GM18909 (cell line): ENCODE data around the gene EP300.

ENCODE experiments used
- ATAC-seq: cut with Tn5 transposase; IDR thresholded peaks from one replicate; pipeline ENCODE4 v1.9.1; 2021; ENCODE audit warnings: mild to moderate bottlenecking; ENCODE audit not compliant: unreplicated experiment, poor library complexity

The EP300 gene

DNA sequence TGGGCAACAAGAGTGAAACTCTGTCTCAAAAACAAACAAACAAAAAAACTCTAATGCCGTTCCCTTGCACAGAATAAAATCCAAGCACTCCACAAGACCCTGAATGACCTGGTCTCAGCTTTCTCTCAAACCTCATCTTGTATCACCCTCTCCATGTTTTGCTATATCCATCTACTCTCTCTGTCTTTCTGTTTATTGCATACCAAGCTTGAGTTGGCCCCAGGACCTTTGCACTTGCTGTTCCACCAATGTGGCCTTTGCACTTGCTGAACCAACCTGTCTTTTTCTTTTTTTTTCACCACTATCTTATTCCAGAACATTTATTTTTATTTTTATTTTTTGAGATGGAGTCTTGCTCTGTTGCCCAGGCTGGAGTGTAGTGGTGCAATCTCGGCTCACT, 110.7 kb downstream of the EP300 start:
- no peak for ATAC-seq

DNA sequence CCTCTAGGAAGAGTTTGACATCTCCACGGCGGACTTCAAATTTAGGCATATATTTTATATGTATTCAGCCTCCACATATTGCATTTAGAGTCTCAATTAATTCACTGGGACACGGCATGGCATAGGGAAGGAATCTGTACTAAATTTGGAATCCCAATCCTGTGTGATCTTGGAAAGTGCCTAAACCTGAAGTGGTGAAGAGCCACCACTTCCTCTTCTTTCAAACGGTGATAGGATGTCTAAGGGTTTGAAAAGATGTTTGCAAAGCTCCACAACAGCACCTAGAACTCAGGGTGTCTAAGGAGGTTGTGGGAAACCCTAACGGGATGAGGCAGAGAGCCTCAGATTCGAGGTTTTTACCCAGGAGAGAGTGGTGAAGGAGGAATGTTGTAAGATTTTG, 111.7 kb downstream of the EP300 start:
- no peak for ATAC-seq

DNA sequence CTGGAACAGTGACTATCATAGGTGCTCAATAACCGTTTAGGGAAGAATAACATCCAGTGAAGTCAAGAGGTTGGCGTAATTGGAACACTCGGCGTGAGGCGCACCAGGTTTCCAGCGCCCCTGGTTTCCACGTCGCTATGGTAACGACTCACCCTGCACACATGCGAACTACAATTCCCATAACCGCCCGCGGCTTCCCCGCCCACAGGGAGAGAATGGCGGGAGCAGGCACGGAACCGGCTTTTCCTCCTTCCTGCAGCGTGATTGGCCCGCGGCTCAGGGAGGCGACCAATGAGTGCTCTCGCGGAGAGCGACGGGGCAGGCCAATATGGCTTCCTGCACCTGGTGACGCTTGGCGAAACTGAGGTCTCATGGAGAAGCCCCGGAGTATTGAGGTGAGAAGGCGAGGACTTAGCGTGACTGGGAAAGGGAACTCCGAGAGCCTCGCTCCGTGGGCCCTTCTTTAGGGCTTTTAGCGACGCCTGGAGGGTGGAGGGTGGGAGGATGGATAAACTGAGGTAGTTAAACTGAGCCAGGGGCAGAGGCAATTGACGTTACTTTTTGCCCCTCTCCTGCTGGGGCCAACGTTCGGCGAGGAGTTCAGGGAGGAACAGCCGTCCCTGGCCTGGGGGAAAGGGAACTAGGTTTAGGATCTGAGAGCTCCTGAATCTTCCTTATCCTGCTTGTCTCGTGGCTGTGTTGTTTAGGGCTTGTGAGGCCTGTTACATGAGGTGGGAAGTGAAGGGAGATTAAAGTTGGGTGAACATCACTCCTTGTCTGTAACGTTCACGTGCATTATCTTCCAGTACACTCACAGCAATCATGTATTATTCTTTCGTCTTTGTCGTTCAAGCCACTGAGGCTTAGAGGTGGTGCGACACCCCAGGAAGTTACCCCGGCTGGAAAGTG, 112.9 kb downstream of the EP300 start, which contains the start of gene L3MBTL2:
TSS of gene L3MBTL2 (plus strand) at position 321 of the 909 bp plus-strand sequence. CDS start at position 372, 51 bp downstream.
- ATAC-seq = peak; percentile 95

DNA sequence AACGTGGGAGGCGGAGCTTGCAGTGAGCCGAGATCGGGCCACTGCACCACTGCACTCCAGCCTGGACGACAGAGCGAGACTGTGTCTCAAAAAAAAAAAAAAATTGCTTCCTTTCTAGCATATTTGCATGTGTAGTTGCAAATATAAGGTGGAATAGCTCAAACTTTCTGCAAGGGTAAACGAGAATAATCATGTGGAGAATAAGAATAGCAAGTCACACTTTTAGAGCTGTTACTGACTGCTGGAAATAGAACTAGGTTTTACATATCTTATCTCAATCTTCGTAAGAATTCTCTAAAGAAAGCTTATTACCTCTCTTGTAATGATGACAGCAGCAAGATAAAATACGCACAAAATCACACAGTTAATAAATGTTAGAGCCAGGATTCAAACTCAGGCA, 114.3 kb downstream of the EP300 start:
- ATAC-seq = no peak

DNA sequence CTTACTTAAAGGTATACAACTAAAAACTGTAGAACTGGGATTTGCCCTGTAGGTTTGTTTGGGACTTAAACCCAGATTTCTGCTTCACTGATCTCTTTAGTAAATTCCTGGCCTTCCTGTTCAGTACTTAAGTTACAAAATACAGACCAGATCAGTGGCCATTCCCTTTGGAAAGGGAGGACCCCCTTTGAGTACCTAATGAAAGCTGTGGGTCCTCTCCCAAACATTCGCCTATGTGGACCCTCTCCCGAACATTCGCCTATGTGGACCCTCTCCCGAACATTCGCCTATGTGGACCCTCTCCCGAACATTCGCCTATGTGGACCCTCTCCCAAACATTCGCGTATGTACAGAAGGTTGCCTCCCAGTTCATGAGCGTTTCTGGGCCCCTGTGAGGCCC, 123.0 kb downstream of the EP300 start:
- no peak for ATAC-seq

GRCh38 chr22:41215926-41216325, 123.5 kb downstream of the EP300 start:
- ATAC-seq = no peak

DNA sequence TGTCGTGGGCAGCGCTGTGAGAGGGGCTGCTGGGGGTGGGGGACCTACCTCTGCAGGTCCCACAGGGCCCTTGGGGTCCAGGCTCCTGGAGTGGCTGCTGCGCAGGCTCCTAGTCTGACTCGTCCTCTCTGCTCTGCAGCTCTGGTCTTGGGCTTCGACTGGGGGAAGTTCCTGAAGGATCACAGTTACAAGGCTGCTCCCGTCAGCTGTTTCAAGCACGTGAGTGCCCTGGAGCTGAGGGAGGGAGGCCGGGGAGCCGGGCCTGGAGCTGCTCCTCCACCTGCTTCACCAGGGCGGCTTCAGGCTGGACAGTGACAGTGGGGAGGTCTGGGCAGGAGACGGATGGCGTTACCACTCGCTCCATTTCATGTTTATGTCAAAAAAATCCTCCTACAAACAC, 124.6 kb downstream of the EP300 start:
- ATAC-seq = no peak

DNA sequence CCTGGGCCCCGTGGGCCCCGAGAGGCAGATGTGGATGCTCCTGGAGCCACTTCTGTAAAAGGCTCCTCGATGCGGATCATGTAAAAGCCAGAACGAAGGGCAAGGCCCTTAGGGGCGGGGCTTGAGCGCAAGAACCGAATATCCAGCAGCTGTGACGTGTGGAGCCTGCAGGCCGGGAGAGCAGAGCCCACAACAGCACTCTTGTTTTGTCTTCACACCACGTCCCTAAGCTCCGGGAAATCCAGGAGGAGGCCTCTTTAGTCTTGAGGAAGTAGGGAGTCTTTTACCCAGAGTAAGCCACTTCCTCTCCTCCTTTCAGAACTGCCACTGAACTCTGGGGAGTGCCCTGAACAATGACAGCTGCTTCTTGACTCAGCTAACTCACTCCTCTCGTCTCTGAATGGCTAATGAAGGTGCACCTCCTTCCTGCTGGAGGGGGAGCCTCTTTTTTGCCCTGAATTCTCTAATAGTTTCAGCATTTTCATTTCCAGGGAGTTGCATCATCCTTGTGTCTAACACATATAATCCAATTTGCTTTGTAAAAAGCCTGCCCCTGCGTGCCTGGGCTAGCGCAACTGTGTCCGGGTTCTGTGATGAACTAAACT, 125.3 kb downstream of the EP300 start:
- ATAC-seq = no peak

- ATAC-seq = no peak
Observed at GRCh38 chr22:41222846-41223507, 130.6 kb downstream of the EP300 start.

- ATAC-seq = no peak
Observed at GRCh38 chr22:41223535-41223934, 131.1 kb downstream of the EP300 start.

GRCh38 chr22:41226723-41227655, 134.6 kb downstream of the EP300 start:
- ATAC-seq = no peak

- ATAC-seq = no peak
Observed at GRCh38 chr22:41229215-41229614, 136.8 kb downstream of the EP300 start.
